Measurements from ENCODE around the gene OR7G1.

DNA sequence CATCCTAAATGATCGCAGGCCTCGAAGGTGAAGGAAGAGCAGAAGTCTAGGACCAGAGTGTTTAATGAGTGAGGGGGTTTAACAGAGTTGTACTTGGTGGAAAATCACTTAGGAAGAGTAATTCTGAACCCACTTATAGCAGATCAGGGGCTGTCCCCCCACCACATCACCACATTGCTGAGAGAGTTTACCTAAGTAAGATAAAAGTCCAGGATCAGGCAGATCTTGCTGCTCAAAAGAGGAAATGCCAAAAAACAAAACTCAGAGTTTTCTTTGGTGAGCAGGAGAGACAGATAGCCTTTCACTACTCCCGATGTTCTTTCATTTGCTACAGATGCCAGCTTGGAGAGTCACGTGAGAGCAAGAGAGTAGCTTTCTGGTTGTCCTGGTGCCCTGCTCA is 40.0 kb upstream of the OR7G1 start:
- TF ChIP-seq, protein P1, sequence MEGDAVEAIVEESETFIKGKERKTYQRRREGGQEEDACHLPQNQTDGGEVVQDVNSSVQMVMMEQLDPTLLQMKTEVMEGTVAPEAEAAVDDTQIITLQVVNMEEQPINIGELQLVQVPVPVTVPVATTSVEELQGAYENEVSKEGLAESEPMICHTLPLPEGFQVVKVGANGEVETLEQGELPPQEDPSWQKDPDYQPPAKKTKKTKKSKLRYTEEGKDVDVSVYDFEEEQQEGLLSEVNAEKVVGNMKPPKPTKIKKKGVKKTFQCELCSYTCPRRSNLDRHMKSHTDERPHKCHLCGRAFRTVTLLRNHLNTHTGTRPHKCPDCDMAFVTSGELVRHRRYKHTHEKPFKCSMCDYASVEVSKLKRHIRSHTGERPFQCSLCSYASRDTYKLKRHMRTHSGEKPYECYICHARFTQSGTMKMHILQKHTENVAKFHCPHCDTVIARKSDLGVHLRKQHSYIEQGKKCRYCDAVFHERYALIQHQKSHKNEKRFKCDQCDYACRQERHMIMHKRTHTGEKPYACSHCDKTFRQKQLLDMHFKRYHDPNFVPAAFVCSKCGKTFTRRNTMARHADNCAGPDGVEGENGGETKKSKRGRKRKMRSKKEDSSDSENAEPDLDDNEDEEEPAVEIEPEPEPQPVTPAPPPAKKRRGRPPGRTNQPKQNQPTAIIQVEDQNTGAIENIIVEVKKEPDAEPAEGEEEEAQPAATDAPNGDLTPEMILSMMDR (optimal IDR thresholded peaks at IDR 0.05 in 1 of 3, IDR thresholded peaks at IDR 0.05 in 1 of 3, conservative IDR thresholded peaks at IDR 0.05 in 1 of 3; ENCODE audit: extremely low read depth in 1 of 3, insufficient read depth in 2 of 3, low read length in 3 of 3), result no peak
- no peak for TF ChIP-seq EZH2 (IDR thresholded peaks at IDR 0.05; ENCODE audit: low read length)
